GM12801 (cell line): ENCODE results near the gene WDR37.

Experiments
- CTCF ChIP-seq: IDR thresholded peaks from one replicate; pipeline ENCODE4 v1.5.1; 2011; ENCODE audit warnings: control low read depth; ENCODE audit not compliant: insufficient read length; ENCODE audit errors: extremely low read depth

The WDR37 gene

GRCh38 chr10:1119027-1119426, 62.8 kb downstream of the WDR37 start:
- no peak for TF ChIP-seq CTCF

GRCh38 chr10:1119501-1119900, 63.3 kb downstream of the WDR37 start:
- TF ChIP-seq CTCF: no peak

GRCh38 chr10:1120306-1120705, 64.1 kb downstream of the WDR37 start:
- TF ChIP-seq CTCF: no peak

GRCh38 chr10:1120801-1121211, 64.6 kb downstream of the WDR37 start:
- no peak for TF ChIP-seq CTCF

- no peak for TF ChIP-seq CTCF
Observed at GRCh38 chr10:1121271-1121970, 65.2 kb downstream of the WDR37 start.

GRCh38 chr10:1122349-1122748, 66.2 kb downstream of the WDR37 start:
- no peak for TF ChIP-seq CTCF

GRCh38 chr10:1123198-1123597, 67.0 kb downstream of the WDR37 start:
- no peak for TF ChIP-seq CTCF
